GM12878 (cell line): ENCODE data around the gene PKN3. TPM values are rescaled to one million over a fixed set of nuclear protein-coding genes. Genes with fewer than 3 reads are reported as not detected.

ENCODE experiments used
- ATAC-seq: fragments of 200-7000 bp; cut with Tn5 transposase; 3 replicates; pipeline ENCODE4 v1.9.1; 2020; ENCODE audit warnings: mild to moderate bottlenecking, moderate library complexity
- BruUV-seq: library from RNA; stranded (reverse); fragments of 400-500 nt; replicated peaks from 2 replicates; lab custom pipeline; 2021; lab: Mats Ljungman, UMichigan
- CTCF ChIA-PET: fragments of 300-600 bp; sonication (Branson Sonifier 250); formaldehyde crosslinking; extraction: SDS; loops from one replicate; lab custom pipeline; 2021; ENCODE audit warnings: inconsistent platforms; lab: Yijun Ruan, JAX
- POLR2A ChIA-PET: fragments of 350-600 bp; formaldehyde crosslinking; extraction: SDS; loops from one replicate; lab custom pipeline; 2021; ENCODE audit warnings: inconsistent platforms; lab: Charles Lee
- RAD21 ChIA-PET: fragments of 300-600 bp; sonication (Branson Sonifier 250); formaldehyde crosslinking; loops from one replicate; lab custom pipeline; 2023; ENCODE audit warnings: antibody characterized with exemption; ENCODE audit not compliant: unreplicated experiment; lab: Charles Lee
- SMC1A ChIA-PET: fragments of 300-600 bp; sonication (Branson Sonifier 250); formaldehyde crosslinking; loops from one replicate; lab custom pipeline; 2023; ENCODE audit not compliant: unreplicated experiment, uncharacterized antibody; lab: Charles Lee
- DNase-seq: peaks from one replicate; pipeline ENCODE4 v3.0.0-alpha.2; 2011; ENCODE audit warnings: low read depth, low spot score
- FAIRE-seq: peaks from 3 replicates; lab custom pipeline; 2011; peaks lifted over from hg19 to GRCh38; lab: Jason Lieb, UNC
- H2AFZ ChIP-seq: 2 replicates; pipeline ENCODE4 v1.6.0; 2011; ENCODE audit warnings: low read depth, low read length, control low read depth; ENCODE audit not compliant: control insufficient read depth
- H3K27ac ChIP-seq: 2 replicates; pipeline ENCODE4 v1.5.1; 2011; ENCODE audit warnings: control low read depth; ENCODE audit not compliant: control insufficient read depth, insufficient read depth
- H3K27me3 ChIP-seq, 2 experiments: replicated peaks in 1 of 2; 2 replicates each; pipeline versions ENCODE4 v1.6.0 to v1.6.1; 2011; ENCODE audit warnings: low read length in 1 of 2; ENCODE audit not compliant: control insufficient read depth in 2 of 2, insufficient read depth in 2 of 2
- H3K36me3 ChIP-seq, 2 experiments: 2 replicates each; pipeline ENCODE4 v1.5.1; 2011; ENCODE audit warnings: low read length in 1 of 2; ENCODE audit not compliant: control insufficient read depth in 2 of 2, insufficient read depth in 2 of 2
- H3K4me1 ChIP-seq: 2 replicates; pipeline ENCODE4 v1.6.1; 2011; ENCODE audit warnings: mild to moderate bottlenecking, low read length, moderate library complexity, mixed read lengths; ENCODE audit not compliant: control insufficient read depth, insufficient read depth
- H3K4me2 ChIP-seq: 2 replicates; pipeline ENCODE4 v1.6.0; 2011; ENCODE audit warnings: control low read depth; ENCODE audit not compliant: control insufficient read depth, insufficient read depth
- H3K4me3 ChIP-seq: fragments of 200-600 bp; sonication (generic); 2 replicates; pipeline ENCODE4 v1.5.1; 2016
- H3K79me2 ChIP-seq: 2 replicates; pipeline ENCODE4 v1.6.0; 2011; ENCODE audit warnings: low read length; ENCODE audit not compliant: control insufficient read depth, insufficient read depth
- H3K9ac ChIP-seq: 2 replicates; pipeline ENCODE4 v1.8.0; 2011; ENCODE audit warnings: low read length, control low read depth, mixed read lengths; ENCODE audit not compliant: control insufficient read depth, insufficient read depth
- H3K9me3 ChIP-seq: replicated peaks from 3 replicates; pipeline ENCODE4 v1.5.1; 2011; ENCODE audit warnings: mild to moderate bottlenecking, low read length; ENCODE audit not compliant: control insufficient read depth, insufficient read depth
- H4K20me1 ChIP-seq: 2 replicates; pipeline ENCODE4 v1.6.0; 2011; ENCODE audit not compliant: control insufficient read depth, insufficient read depth
- ASH2L ChIP-seq: fragments of 300-600, 200-600 bp; sonication (generic); IDR thresholded peaks from 2 replicates; pipeline ENCODE4 v1.6.1; 2017; ENCODE audit warnings: low read depth, mild to moderate bottlenecking, borderline replicate concordance
- CHD1 ChIP-seq: IDR thresholded peaks from 2 replicates; pipeline ENCODE4 v1.6.1; 2012; ENCODE audit warnings: low read depth, low read length, improper control_type of control experiment
- CHD2 ChIP-seq: IDR thresholded peaks from 2 replicates; pipeline ENCODE4 v1.6.1; 2011; ENCODE audit warnings: low read depth, low read length, improper control_type of control experiment, borderline replicate concordance
- CTCF ChIP-seq, 3 experiments: IDR thresholded peaks in 2 of 3; conservative IDR thresholded peaks in 1 of 3; 2 replicates each; pipeline ENCODE4 v1.5.1; 2011; ENCODE audit warnings: low read depth in 3 of 3, low read length in 3 of 3, mild to moderate bottlenecking in 3 of 3, control low read depth in 2 of 3, moderate library complexity in 2 of 3, inconsistent platforms in 1 of 3, mixed read lengths in 1 of 3; ENCODE audit not compliant: control insufficient read depth in 2 of 3, insufficient read depth in 1 of 3; ENCODE audit errors: extremely low read depth in 1 of 3
- E4F1 ChIP-seq: fragments of 450-650 bp; IDR thresholded peaks from 2 replicates; pipeline ENCODE4 v1.6.1; 2018; ENCODE audit warnings: borderline replicate concordance, mild to moderate bottlenecking; ENCODE audit not compliant: partially characterized antibody
- EED ChIP-seq: sonication (generic); IDR thresholded peaks from 2 replicates; pipeline ENCODE4 v1.6.1; 2016; ENCODE audit warnings: antibody characterized with exemption, low read depth
- FOXK2 ChIP-seq: fragments of 450-650 bp; IDR thresholded peaks from 2 replicates; pipeline ENCODE4 v1.6.1; 2017; ENCODE audit warnings: mild to moderate bottlenecking, moderate library complexity
- HDAC6 ChIP-seq: fragments of 200-600 bp; sonication (generic); IDR thresholded peaks from one replicate; pipeline ENCODE4 v1.8.0; 2017; ENCODE audit warnings: antibody characterized with exemption; ENCODE audit not compliant: unreplicated experiment
- IKZF1 ChIP-seq: fragments of 450-650 bp; conservative IDR thresholded peaks from 2 replicates; pipeline ENCODE4 v1.6.1; 2017; ENCODE audit warnings: antibody characterized with exemption, mild to moderate bottlenecking
- KDM1A ChIP-seq: fragments of 200-600 bp; sonication (generic); IDR thresholded peaks from 2 replicates; pipeline ENCODE4 v1.6.1; 2016; ENCODE audit warnings: borderline replicate concordance
- NR2C1 ChIP-seq: fragments of 450-650 bp; IDR thresholded peaks from 2 replicates; pipeline ENCODE4 v1.6.1; 2017; ENCODE audit warnings: antibody characterized with exemption, mild to moderate bottlenecking, moderate library complexity
- PML ChIP-seq: IDR thresholded peaks from 2 replicates; pipeline ENCODE4 v1.6.1; 2012; ENCODE audit warnings: low read length, inconsistent platforms
- RAD21 ChIP-seq: IDR thresholded peaks from 2 replicates; pipeline ENCODE4 v1.6.1; 2011; ENCODE audit warnings: mild to moderate bottlenecking, low read depth, low read length, moderate library complexity; ENCODE audit not compliant: insufficient read depth
- RUNX3 ChIP-seq: IDR thresholded peaks from 2 replicates; pipeline ENCODE4 v1.6.1; 2012; ENCODE audit warnings: low read length, inconsistent platforms
- SRF ChIP-seq, 2 experiments: IDR thresholded peaks; 2 replicates each; pipeline ENCODE4 v1.6.1; 2011; ENCODE audit warnings: low read depth in 2 of 2, low read length in 2 of 2, mild to moderate bottlenecking in 1 of 2, moderate library complexity in 1 of 2
- STAT3 ChIP-seq: IDR thresholded peaks from 2 replicates; pipeline ENCODE4 v1.6.1; 2011; ENCODE audit warnings: low read depth, low read length, improper control_type of control experiment
- TCF12 ChIP-seq: IDR thresholded peaks from 2 replicates; pipeline ENCODE4 v1.6.1; 2011; ENCODE audit warnings: low read depth, mild to moderate bottlenecking, low read length
- WGBS: methylation state at CpG from one replicate; pipeline ENCODE4 v1.1.6; 2016; ENCODE audit warnings: low lambda C conversion rate; ENCODE audit not compliant: insufficient replicate concordance, insufficient coverage; ENCODE audit errors: missing lambda C conversion rate; 5-methylcytosine and 5-hydroxymethylcytosine counted together
- in situ Hi-C: fragments of 300-500 bp; cut with MboI; formaldehyde crosslinking; loops from 9 replicates; pipeline ENCODE4 v1.14.3; 2018; ENCODE audit warnings: mixed read lengths
- intact Hi-C: fragments of 100-400 bp; cut with micrococcal nuclease; formaldehyde crosslinking; loops from one replicate; pipeline ENCODE4 v1.14.2; 2022; ENCODE audit not compliant: unreplicated experiment
- polyA plus RNA-seq, 11 experiments: library from polyadenylated mRNA; depleted of rRNA in 4 of 11; unstranded in 6 of 11; stranded (reverse) in 5 of 11; fragments of >200 nt; fragmentation: Nextera tagmentation in 4 of 11; fragmentation: Illumina TruSeq in 1 of 11; extraction: Ambion mirVana in 4 of 11; extraction: Trizol in 1 of 11; gene quantifications; 1 replicate in 1 of 11; 2 replicates in 10 of 11; pipeline versions ENCODE4 v1.2.1 to v1.2.3, GENCODE V29; 2011 to 2016; ENCODE audit warnings: inconsistent platforms in 2 of 11, missing spikeins in 2 of 11, low read depth in 1 of 11
- total RNA-seq, 4 experiments: library from RNA; depleted of rRNA in 3 of 4; stranded (reverse); fragments of >200 nt in 3 of 4; fragmentation: Illumina TruSeq in 1 of 4; extraction: Trizol in 1 of 4; gene quantifications; 2 replicates each; pipeline versions ENCODE4 v1.2.1 to v1.2.3, GENCODE V29; 2013 to 2021
- TF ChIP-seq, protein P1 (sequence below): IDR thresholded peaks from 2 replicates; pipeline ENCODE4 v1.6.1; 2011; ENCODE audit warnings: mild to moderate bottlenecking, low read depth, low read length, moderate library complexity; ENCODE audit not compliant: insufficient replicate concordance
- TF ChIP-seq, protein P2 (sequence below): fragments of 450-650 bp; IDR thresholded peaks from 2 replicates; pipeline ENCODE4 v1.6.1; 2017; ENCODE audit warnings: borderline replicate concordance

The PKN3 gene
- total and polyA plus RNA-seq, 10 of the 15 experiments (the other 5 are each of a cell fraction or from before 2014, with no cell fraction given) = 0.35 to 11.0 (median 3.3) TPM

DNA sequence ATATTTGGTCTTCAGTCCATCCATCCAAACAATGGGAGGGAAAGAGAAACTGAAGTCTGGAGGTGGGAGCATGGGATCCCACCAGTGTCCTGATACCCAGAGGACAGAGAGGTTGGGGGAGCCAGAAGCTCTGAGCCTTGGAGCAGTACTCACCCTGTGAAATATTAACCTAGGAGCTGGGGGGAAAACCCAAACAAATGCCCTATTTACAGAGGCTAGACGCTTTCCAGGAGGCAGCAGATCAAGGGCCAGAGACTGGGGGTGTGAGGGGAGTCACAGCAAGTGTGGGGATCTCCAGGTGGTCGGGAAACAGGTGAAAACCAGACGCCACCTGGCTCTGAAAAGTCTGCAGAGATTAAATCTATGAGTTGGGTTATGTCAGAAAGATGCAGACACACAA is 63.2 kb downstream of the PKN3 start:
- Histone ChIP-seq H3K27me3 (no peaks in the 10 kb centered on the region), H2AFZ (no peak overlapping the region), H3K4me3 (no peak overlapping the region), H3K4me1 (no peaks in the 10 kb centered on the region), H3K9me3 (no peaks in the 10 kb centered on the region), H3K27ac (no peak overlapping the region), H4K20me1 (no peaks in the 10 kb centered on the region), H3K79me2 (no peaks in the 10 kb centered on the region), H3K9ac (no peak overlapping the region), H3K36me3 (no peaks in the 10 kb centered on the region), H3K4me2 (no peak overlapping the region)
- TF ChIP-seq HDAC6 (no peak), PML (no peak), CTCF (IDR thresholded peaks at IDR 0.05 in 2 of 3, conservative IDR thresholded peaks at IDR 0.05 in 1 of 3; ENCODE audit: control insufficient read depth in 2 of 3, extremely low read depth in 1 of 3, insufficient read depth in 1 of 3, low read depth in 3 of 3, low read length in 3 of 3) (no peak), IKZF1 (no peak), CHD1 (no peak), RAD21 (no peak), CHD2 (no peak), STAT3 (no peak), EED (no peak), FOXK2 (no peak), TCF12 (no peak), RUNX3 (no peak), SRF (IDR thresholded peaks at IDR 0.05; ENCODE audit: low read depth in 2 of 2, low read length in 2 of 2) (no peak), NR2C1 (no peak), E4F1 (no peak), KDM1A (no peak), ASH2L (no peak)
- TF ChIP-seq, protein P1, sequence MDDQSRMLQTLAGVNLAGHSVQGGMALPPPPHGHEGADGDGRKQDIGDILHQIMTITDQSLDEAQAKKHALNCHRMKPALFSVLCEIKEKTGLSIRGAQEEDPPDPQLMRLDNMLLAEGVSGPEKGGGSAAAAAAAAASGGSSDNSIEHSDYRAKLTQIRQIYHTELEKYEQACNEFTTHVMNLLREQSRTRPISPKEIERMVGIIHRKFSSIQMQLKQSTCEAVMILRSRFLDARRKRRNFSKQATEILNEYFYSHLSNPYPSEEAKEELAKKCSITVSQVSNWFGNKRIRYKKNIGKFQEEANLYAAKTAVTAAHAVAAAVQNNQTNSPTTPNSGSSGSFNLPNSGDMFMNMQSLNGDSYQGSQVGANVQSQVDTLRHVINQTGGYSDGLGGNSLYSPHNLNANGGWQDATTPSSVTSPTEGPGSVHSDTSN = no peak
- TF ChIP-seq, protein P2, sequence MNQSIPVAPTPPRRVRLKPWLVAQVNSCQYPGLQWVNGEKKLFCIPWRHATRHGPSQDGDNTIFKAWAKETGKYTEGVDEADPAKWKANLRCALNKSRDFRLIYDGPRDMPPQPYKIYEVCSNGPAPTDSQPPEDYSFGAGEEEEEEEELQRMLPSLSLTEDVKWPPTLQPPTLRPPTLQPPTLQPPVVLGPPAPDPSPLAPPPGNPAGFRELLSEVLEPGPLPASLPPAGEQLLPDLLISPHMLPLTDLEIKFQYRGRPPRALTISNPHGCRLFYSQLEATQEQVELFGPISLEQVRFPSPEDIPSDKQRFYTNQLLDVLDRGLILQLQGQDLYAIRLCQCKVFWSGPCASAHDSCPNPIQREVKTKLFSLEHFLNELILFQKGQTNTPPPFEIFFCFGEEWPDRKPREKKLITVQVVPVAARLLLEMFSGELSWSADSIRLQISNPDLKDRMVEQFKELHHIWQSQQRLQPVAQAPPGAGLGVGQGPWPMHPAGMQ = no peak
- SMC1A ChIA-PET = interaction anchor here (1.2 to 1.8 kb wide), 2 partner anchors 23 to 65 kb away, joined by 3 to 7 read pairs; no protein-coding TSS in a partner anchor
- RAD21 ChIA-PET = interaction anchor here (1.1 to 2.9 kb wide), 4 partner anchors 23 to 53 kb away, joined by 3 to 11 read pairs (median 4); partner anchors contain the start of genes ENDOG and ZDHHC12
- BruUV-seq = no TSS peak
- 15% methylated on average over 3 of the region's 3 CpGs for WGBS
- intact Hi-C loops = no loop called here
- CTCF ChIA-PET = interaction anchor here (1.3 to 2.0 kb wide), 3 partner anchors 53 to 327 kb away, joined by 3 to 6 read pairs (median 3); partner anchors contain the start of gene ENDOG
- no peak for DNase-seq
- POLR2A ChIA-PET = interaction anchor here (0.6 to 1.3 kb wide), 5 partner anchors 27 to 214 kb away, joined by 3 to 6 read pairs (median 4); no protein-coding TSS in a partner anchor
- peak; percentile 83 for ATAC-seq
- in situ Hi-C loops = no loop called here
- no peak for FAIRE-seq
